Ishikawa (cell line): Measurements from ENCODE around the gene GPR78.

ENCODE experiments used
- CEBPB ChIP-seq: IDR thresholded peaks from 2 replicates; pipeline ENCODE4 v1.6.1; 2012
- CREB1 ChIP-seq: IDR thresholded peaks from 2 replicates; pipeline ENCODE4 v1.6.1; 2012; ENCODE audit warnings: low read depth
- EP300 ChIP-seq: IDR thresholded peaks from 2 replicates; pipeline ENCODE4 v1.6.1; 2012; ENCODE audit warnings: borderline replicate concordance
- RAD21 ChIP-seq: IDR thresholded peaks from 2 replicates; pipeline ENCODE4 v1.6.1; 2012; ENCODE audit warnings: low read depth
- TAF1 ChIP-seq: IDR thresholded peaks from 2 replicates; pipeline ENCODE4 v1.6.1; 2012; ENCODE audit warnings: low read depth, mild to moderate bottlenecking
- YY1 ChIP-seq: IDR thresholded peaks from 2 replicates; pipeline ENCODE4 v1.6.1; 2012; ENCODE audit warnings: low read depth
- TF ChIP-seq, protein P1 (sequence below): IDR thresholded peaks from 2 replicates; pipeline ENCODE4 v1.6.1; 2012; ENCODE audit warnings: low read depth, mild to moderate bottlenecking
- TF ChIP-seq, protein P2 (sequence below): IDR thresholded peaks from 2 replicates; pipeline ENCODE4 v1.6.1; 2012

DNA sequence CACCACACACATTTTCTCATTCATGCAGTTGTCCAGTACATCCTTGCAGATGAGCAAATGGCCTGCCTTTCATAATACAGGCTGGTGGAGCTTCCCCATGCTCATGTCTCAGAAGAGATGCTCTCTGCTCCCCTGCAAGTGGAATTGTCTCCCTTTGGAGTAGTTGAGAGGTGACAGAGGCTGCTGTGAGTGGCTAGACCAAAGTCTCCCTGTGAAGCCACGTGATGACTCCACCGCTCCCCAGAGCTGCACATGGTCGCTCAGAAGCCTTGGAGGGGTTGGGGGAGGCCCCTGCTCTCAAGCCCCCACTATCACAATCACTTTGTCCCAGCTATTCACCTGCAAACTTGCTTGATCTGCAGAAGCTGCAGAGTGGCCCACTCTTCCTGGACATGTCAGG is 1.5 kb upstream of the GPR78 start:
- TF ChIP-seq CREB1 (no peak), RAD21 (no peak), EP300 (no peak), YY1 (no peak), TAF1 (no peak), CEBPB (no peak)
- TF ChIP-seq, protein P1, sequence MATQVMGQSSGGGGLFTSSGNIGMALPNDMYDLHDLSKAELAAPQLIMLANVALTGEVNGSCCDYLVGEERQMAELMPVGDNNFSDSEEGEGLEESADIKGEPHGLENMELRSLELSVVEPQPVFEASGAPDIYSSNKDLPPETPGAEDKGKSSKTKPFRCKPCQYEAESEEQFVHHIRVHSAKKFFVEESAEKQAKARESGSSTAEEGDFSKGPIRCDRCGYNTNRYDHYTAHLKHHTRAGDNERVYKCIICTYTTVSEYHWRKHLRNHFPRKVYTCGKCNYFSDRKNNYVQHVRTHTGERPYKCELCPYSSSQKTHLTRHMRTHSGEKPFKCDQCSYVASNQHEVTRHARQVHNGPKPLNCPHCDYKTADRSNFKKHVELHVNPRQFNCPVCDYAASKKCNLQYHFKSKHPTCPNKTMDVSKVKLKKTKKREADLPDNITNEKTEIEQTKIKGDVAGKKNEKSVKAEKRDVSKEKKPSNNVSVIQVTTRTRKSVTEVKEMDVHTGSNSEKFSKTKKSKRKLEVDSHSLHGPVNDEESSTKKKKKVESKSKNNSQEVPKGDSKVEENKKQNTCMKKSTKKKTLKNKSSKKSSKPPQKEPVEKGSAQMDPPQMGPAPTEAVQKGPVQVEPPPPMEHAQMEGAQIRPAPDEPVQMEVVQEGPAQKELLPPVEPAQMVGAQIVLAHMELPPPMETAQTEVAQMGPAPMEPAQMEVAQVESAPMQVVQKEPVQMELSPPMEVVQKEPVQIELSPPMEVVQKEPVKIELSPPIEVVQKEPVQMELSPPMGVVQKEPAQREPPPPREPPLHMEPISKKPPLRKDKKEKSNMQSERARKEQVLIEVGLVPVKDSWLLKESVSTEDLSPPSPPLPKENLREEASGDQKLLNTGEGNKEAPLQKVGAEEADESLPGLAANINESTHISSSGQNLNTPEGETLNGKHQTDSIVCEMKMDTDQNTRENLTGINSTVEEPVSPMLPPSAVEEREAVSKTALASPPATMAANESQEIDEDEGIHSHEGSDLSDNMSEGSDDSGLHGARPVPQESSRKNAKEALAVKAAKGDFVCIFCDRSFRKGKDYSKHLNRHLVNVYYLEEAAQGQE, result no peak
- TF ChIP-seq, protein P2, sequence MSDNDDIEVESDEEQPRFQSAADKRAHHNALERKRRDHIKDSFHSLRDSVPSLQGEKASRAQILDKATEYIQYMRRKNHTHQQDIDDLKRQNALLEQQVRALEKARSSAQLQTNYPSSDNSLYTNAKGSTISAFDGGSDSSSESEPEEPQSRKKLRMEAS, result no peak
